Muscle layer of duodenum (tissue), 2 donors: ENCODE data around the gene TENT4A.

ENCODE experiments used
- H3K27ac ChIP-seq: one replicate; pipeline ENCODE4 v1.7.0; 2013; ENCODE audit warnings: mild to moderate bottlenecking, low read length
- H3K27me3 ChIP-seq: one replicate; pipeline ENCODE4 v1.7.0; 2013; ENCODE audit warnings: low read depth, mild to moderate bottlenecking, control low read depth, low read length
- H3K36me3 ChIP-seq, 2 donors: one replicate each; pipeline ENCODE4 v1.7.0; 2013; ENCODE audit warnings: low read length in 2 of 2, control low read depth in 1 of 2, mild to moderate bottlenecking in 1 of 2; ENCODE audit not compliant: insufficient read depth in 2 of 2, control insufficient read depth in 1 of 2
- H3K4me1 ChIP-seq, 2 donors: one replicate each; pipeline ENCODE4 v1.7.0; 2013; ENCODE audit warnings: low read length in 2 of 2, mild to moderate bottlenecking in 2 of 2, control low read depth in 1 of 2, moderate library complexity in 1 of 2; ENCODE audit not compliant: insufficient read depth in 2 of 2, control insufficient read depth in 1 of 2
- H3K4me3 ChIP-seq, 2 donors: one replicate each; pipeline ENCODE4 v1.7.0; 2013; ENCODE audit warnings: low read length in 2 of 2, low read depth in 1 of 2, mild to moderate bottlenecking in 1 of 2
- H3K9me3 ChIP-seq, 2 donors: one replicate each; pipeline ENCODE4 v1.7.0; 2013; ENCODE audit warnings: low read length in 2 of 2, control low read depth in 1 of 2, mild to moderate bottlenecking in 1 of 2; ENCODE audit not compliant: control insufficient read depth in 1 of 2
- donor health status: healthy.

Gene TENT4A

GRCh38 chr5:6791031-6791430 lies 77.8 kb downstream of the TENT4A start:
- Histone ChIP-seq H3K4me3 (no peak overlapping the region), H3K27ac (no peak overlapping the region), H3K4me1 (no peaks in the 10 kb centered on the region), H3K27me3 (no peaks in the 10 kb centered on the region), H3K36me3 (no peaks in the 10 kb centered on the region), H3K9me3 (no peaks in the 10 kb centered on the region)

DNA sequence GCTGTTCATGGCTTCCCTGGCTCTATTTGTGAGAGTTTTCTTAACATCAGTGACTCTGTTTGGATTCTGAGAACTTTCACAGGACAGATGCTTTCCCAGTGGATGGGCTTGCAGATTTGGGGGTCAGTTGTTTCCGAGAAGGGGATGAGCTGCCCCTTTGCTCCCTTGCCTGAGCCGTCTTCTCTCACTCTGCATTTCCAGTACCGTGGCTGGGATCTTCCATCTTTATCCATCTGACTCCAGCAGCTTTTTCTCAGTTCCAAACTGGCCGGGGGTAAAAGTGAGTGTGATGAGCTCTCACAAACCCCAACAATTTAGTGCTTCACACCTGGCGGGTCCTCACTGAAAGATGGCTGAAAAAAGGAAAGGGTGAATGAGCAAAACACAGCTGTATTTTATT lies 79.1 kb downstream of the TENT4A start:
- Histone ChIP-seq H3K27ac (no peak overlapping the region), H3K9me3 (no peaks in the 10 kb centered on the region), H3K36me3 (no peaks in the 10 kb centered on the region), H3K4me1 (no peaks in the 10 kb centered on the region), H3K27me3 (no peaks in the 10 kb centered on the region), H3K4me3 (no peak overlapping the region)

DNA sequence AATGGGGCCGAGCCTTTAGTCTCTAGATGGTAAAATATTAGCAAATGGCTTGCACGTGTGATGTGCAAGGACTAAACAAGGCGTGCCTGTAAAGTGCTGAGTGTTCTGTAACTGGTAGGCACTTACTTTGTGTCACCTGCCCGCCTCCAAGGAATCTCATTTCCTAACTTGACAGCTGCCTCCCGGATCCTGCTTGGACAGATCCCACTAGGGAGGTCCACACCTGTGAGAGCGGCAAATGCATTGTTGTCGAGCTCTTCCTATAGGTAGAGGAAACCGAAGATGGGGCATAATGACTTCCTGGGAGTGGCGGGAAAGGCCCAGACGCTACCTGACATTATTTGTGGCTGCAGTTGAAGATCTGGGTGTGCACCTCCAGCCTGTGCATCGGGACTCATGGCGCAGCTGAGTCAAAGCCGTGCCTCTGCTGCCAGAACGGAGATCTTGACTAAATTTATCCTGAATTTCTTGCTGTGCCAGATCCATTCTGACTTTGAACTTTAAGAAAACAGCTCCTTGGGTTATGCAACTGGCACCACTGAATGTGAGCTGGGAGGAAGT lies 79.8 kb downstream of the TENT4A start:
- Histone ChIP-seq H3K4me1 (no peaks in the 10 kb centered on the region), H3K27ac (no peak overlapping the region)

DNA sequence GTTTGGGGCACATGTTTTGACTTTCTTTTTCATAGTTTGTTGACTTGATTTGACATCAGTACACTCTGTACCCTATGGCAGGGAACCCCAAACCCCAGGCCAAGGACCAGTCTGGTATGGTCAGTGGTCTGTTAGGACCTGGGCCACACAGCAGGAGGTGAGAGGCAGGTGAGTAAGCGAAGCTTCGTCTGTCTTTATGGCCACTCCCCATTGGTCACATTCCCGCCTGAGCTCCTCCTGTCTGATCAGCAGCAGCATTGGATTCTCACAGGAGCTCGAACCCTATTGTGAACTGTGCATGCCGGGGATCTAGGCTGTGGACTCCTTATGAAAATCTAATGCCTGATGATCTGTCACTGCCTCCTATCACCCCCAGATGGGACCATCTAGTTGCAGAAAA lies 88.0 kb downstream of the TENT4A start:
- Histone ChIP-seq H3K27me3 (no peaks in the 10 kb centered on the region), H3K4me1 (no peaks in the 10 kb centered on the region), H3K36me3 (no peaks in the 10 kb centered on the region), H3K9me3 (peaks cover 0 to 2% of the 10 kb centered on the region in 2 donors), H3K4me3 (no peak overlapping the region), H3K27ac (no peak overlapping the region)

More for the DNA sequence above, 79.8 kb downstream of the TENT4A start:
- H3K4me3 ChIP-seq: no peak overlapping the region
- no peaks in the 10 kb centered on the region for H3K36me3 ChIP-seq
- no peaks in the 10 kb centered on the region for H3K27me3 ChIP-seq
- H3K9me3 ChIP-seq: no peaks in the 10 kb centered on the region

- H3K27ac ChIP-seq: no peak overlapping the region
- no peak overlapping the region for H3K4me3 ChIP-seq
- peaks cover 0 to 2% of the 10 kb centered on the region in 2 donors for H3K9me3 ChIP-seq
- no peaks in the 10 kb centered on the region for H3K4me1 ChIP-seq
- no peaks in the 10 kb centered on the region for H3K36me3 ChIP-seq
- H3K27me3 ChIP-seq: no peaks in the 10 kb centered on the region
These were observed 90.8 kb downstream of the TENT4A start for GRCh38 chr5:6803981-6804550.

DNA sequence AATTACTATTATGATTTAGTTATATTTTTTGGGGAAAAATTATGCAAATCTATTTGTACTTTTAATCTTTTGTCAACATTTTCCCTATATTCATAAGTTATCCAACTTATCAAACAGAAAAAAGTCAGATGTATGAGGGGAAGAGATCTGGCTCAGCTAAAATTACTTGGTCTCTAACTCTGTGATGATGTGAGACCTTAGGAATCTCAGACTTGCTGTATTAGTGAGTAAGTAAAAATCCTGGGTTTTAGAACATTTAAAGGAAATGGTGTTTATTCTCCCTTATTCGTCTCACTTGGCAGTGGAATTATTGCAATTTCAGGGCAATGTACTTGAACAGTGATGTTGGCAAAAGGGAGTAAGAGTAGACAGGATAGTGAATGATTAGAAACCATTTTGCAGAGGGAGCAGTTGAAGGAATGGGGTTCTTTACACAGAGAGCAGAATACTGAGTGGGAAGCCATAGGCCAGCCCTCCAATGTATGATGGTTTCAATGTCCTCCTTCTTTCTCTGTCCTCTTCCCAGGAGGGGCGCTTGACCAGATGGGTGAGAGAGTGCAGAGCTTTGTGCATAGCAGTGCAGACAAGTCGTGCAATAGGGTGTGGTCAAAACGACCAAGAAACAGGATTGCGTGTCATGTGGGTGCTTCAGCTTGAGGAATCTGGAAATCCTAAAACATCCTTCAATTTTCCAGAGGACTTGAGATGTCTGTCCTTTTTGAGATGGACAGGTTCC lies 91.7 kb downstream of the TENT4A start:
- H3K27ac ChIP-seq: no peak overlapping the region
- H3K27me3 ChIP-seq: no peaks in the 10 kb centered on the region
- H3K9me3 ChIP-seq: peaks cover 0 to 2% of the 10 kb centered on the region in 2 donors
- no peaks in the 10 kb centered on the region for H3K4me1 ChIP-seq
- H3K36me3 ChIP-seq: no peaks in the 10 kb centered on the region
- no peak overlapping the region for H3K4me3 ChIP-seq

GRCh38 chr5:6805841-6806240 lies 92.6 kb downstream of the TENT4A start:
- H3K9me3 ChIP-seq: peaks cover 0 to 2% of the 10 kb centered on the region in 2 donors
- H3K36me3 ChIP-seq: no peaks in the 10 kb centered on the region
- no peak overlapping the region for H3K4me3 ChIP-seq
- no peak overlapping the region for H3K27ac ChIP-seq
- no peaks in the 10 kb centered on the region for H3K27me3 ChIP-seq
- no peaks in the 10 kb centered on the region for H3K4me1 ChIP-seq
